GM21529 (cell line): ENCODE data around the gene DSCAM.
"Not testable (repeated sequence)": the region's sequence is repeated elsewhere in the genome, so short reads cannot be mapped to it uniquely, and the experiment has no call there.

Experiments used
- ATAC-seq: cut with Tn5 transposase; IDR thresholded peaks from one replicate; pipeline ENCODE4 v1.9.1; 2021; ENCODE audit not compliant: unreplicated experiment

Gene DSCAM

DNA sequence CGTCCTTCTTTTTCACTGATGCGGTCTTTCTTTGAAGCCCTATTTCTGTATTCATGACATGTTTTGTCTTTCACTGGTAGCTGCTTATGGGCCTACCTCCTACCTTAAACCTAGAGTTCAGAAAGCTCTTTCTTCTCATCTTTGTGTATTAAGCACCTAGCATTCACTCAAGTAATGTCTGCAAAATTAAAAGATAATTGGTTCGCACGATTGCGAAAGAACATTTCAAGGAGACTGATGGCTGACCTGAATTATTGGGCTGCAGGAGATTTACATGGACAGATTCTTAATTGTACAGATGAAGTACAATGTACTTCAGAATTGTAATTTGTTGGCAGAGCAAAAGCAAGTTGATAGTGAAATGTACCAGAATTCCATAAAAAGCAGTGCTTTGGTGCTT lies 773.3 kb downstream of the DSCAM start:
- ATAC-seq = no peak

DNA sequence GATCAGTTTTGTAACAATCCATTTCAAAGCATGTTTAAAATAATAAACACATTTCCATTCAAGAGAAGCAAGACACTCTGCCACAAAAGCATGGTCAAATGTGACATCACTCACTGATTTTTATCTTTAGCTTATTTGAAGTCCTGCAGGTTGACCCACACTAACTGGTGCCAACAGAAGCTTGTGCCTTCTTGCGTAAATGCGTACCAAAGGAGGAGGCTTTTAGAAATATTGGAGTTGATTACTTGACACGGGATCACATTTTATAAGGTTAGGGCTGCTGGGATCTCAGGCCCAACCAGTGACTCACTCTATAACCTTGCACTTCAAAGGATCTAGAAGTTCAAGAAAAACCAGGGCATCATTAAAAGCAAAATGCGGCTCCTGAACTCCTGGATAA lies 776.1 kb downstream of the DSCAM start:
- ATAC-seq = no peak

DNA sequence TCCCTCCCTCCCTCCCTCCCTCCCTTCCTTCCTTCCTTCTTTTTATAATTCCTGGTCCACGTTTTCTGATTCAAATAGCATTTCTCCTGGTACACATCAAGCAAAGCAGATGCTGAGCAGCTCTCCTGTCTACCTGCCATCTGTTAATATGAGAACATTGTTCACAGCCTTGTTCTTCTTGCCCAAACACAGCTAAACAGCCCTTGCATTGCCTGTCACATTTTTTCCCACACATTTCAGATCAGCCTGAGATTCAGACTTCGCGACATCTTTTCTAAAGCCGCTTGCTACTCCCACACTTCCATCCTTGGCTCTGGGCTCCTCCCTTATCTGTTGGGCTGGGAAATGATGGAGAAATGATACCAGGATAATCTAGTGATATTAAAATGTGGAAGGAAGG lies 779.2 kb downstream of the DSCAM start:
- no peak for ATAC-seq

DNA sequence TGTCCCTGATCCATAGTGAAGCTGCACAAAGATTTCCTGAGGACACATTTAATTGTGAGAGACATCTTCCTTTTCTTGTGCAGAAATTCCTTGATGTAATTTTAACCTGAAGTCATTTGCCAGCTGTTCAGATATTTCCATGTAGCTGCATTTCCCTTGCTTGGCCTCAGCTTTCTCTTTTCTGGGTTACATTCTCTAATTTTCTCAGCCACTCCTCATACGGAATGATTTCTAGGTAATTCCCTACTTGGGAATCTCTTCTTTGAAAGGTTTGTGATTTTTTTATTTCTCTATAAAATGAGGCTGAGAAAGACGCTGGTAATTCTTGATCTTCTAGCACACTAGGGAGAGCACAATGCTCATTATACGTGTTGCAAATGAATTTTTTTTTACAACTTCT lies 780.7 kb downstream of the DSCAM start:
- ATAC-seq = no peak

DNA sequence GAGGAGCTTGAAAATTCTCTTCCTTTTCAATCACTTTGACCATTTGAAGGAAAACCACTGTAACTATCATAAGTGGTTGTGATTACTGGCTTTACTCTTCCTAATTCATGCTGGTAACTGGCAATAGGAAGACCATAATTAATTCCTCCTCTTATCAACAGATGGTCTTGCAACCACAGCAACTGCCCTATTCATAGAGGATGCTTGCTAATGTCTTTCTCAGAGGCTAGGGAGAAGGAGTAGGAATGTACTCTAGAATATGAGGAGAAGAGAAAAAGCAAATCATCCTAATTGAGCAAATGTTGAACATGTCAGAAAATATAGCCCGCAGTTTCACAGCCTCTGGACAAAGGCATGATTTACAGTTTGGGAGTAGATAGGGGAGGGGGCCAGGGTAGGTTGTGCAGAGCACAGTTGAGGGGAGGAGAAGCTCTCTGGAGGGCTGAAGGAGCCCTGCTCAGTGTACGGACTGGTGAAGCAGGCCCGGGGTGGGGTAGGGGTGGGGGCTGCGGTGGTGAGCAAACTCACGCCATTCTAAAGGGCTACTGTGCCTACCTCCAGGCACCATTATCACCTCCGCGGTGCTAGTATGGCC lies 786.8 kb downstream of the DSCAM start:
- no peak for ATAC-seq

DNA sequence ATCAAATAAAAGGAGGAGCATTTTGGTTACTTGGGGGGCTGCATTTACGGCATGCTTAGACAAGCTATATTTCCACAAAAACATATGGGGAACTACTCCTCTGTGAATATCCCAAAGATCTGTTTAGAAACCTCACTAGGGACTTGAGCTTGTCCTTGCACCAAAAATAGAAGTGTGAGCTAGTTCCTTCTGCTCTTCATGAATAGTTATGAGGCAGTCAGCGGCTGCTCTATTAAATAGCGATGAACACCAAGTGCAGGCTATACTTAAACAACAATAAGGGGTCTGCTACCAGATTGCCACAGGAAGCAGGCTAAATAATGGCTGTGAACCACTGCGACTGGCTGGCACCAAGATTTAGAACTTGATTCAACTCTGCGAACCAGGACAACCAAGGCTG lies 789.6 kb downstream of the DSCAM start:
- no peak for ATAC-seq

DNA sequence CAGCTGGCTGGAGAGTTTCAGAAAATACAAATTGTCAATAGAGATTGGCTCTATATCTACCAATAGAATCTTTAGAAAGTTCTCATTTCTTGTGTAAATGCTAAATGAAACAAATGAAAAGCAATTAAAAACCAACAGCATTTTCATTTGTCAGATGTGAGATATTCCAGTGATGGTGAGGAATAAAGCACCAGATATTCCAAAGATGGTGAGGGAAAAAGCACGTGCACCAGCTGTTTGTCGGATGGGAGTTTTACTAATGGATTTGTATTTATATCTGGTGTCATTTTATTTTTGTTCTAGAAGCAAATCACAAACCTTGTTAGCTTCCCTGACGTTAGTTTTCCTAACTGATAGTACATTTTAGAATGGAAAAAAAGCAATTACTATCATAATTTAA lies 790.9 kb downstream of the DSCAM start:
- ATAC-seq = no peak

DNA sequence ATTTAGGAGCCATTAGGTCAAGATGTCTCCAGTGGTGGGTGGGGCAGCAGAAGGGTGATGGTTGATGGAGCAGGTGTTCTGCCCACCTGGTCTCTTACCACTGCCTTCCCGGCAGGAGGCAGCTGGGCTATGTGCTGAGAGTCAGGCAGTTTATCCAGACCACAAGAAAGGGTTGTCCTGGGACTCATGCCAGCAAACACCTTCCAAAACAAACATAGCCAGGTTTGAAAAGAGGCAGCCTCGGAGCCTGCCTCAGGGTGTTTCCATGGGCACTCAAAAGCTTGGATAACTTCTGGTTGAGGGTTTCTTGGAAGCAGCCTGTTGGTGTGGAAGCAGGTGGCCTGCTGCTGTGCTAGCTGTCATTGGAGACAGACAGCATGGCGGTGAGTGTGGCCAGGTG lies 792.6 kb downstream of the DSCAM start:
- ATAC-seq = no peak

DNA sequence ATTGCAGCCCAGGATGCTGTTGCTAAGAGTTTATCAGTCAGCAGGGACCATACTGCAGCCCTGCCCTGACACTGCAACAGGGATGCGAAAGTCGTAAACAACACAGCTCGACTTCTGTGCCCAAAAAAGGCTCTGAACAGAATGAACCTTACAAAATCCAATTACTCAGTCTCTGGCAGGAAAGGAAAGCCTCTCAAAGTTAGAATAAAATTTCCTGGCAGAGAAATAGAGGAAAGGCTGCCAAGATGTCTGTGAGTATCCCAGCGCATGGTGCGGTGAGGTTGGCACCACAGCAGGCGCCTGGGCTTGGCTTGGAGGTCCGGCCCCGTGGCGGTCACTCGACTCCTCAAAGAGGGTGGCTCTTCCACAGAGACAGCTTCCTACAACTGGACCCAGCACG lies 794.0 kb downstream of the DSCAM start:
- ATAC-seq = no peak

DNA sequence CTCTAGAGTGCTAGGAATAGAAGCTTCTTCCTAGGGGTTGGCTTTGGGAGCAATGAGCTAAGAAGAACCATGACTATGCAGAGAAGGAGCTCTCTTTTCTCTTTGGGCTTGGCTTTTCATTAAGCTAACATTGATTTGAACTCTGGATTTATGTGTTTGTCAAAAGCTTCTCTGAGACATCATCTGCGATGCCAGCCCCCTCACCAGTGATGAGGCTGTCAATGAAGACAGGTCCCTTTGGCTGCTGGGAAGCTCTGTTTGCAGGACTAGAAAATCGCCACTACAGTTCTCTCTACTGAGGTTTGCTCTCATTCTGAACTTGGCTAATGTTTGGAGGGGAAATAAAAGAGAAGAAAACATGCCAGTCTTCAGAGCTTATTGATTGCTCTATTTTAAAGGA lies 794.7 kb downstream of the DSCAM start:
- ATAC-seq = no peak

DNA sequence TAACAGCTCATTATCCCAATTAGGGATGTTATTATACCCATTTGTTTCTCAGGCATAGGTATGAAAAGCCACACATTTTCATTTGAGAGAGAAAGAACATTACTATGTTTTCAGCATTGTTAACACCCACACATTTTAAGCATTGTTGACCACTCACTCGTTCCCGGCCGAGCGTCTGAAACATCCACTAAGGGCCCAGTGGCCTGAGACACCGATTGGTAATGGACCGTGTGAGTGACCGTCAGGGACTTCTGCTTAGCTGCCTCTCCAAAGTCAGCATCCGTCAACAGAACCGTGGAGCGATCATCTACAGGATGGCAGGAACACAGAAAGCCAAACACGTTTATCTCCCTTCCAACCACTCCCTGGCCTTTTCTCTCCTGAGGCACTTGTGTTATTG lies 795.2 kb downstream of the DSCAM start:
- ATAC-seq = no peak

DNA sequence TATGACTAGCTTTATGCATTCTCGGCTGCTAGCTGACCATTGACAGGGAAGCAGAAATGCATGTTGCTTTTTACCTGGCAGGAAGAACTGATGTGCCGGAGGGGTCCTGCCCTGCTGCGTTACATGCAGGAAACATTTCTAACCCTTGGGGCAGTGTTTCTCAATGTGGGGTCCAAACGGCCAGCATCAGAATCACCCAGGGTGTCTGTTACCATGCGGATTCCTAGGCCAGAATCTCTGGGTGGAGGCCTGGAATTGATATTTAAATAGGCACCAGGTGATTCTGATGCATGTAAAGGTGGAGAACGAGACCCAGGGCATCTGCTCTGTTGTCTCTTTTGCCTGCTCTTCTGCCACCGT lies 797.0 kb downstream of the DSCAM start:
- no peak for ATAC-seq

DNA sequence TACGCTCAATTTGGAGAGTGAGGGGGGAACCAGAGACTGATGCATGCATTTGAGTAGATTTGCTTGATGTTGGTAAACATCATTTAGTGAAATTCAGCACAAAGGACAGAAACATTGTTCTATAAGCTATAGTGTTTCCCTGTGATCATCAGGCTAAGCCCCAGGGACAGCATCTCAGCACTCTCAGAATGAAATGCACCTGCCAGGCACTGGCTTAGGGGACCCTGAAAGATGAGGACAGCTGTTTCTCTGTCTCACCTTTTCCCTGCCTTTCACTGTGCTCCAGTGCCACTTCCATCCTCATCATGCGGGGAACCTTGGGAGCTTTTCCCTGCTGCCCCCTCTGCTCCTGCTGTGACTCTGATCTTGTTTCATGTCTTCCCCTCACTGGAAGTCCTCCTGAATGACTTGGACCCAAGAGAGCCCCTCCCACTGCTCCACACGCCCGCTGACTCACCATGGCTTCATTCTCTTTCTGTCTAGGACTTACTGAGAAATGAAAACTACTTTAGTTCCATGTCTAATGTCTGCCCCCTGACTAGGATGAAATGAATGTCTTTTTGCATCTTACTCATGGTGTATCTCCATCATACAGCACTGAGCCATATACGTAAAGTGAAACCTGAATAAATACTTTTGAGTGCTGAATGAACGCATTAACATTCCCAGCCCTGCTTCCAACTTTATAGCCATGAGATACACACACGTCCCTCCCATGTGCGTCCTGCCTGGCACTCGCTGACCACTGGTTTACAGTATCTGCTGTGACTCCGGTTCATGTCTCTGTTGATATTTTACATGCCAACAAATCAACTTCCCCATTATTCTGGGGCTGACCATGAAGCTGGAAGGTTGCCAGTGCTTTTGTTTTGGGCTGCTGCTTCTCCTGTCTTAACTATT lies 797.7 kb downstream of the DSCAM start:
- ATAC-seq = no peak

DNA sequence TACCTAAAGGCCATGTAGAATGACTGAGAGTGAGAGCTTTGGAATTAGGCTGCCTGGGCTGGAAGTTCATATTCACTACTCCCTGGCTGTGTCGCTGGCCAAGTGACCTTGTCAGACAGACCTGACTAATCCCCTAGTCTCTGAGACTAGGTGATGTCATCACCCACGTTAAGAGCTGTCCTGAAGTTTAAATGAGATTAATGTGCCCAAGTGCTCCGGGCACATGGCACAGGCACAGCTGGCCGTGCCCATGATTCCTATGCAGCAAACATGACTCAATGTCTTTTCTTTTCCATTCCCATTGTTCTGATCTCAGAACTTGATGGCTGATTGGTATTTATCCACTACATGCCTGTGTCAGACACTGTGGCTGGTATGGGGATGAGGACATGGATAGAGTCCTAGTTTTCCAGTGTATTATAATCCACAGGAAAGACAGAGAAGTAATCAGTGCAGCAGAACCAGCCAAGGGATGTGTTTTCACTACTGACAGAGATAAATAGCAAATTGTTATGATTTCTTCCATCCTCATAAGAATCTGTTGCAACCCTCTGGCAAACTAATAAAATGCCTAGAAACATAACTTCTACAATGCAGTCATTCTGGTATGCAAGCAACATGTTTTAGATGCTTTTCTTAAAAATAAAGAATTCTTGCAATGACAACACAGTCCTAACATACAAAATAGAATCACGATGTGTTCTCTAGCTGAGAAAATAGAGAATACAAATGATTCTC lies 798.8 kb downstream of the DSCAM start:
- ATAC-seq = no peak

DNA sequence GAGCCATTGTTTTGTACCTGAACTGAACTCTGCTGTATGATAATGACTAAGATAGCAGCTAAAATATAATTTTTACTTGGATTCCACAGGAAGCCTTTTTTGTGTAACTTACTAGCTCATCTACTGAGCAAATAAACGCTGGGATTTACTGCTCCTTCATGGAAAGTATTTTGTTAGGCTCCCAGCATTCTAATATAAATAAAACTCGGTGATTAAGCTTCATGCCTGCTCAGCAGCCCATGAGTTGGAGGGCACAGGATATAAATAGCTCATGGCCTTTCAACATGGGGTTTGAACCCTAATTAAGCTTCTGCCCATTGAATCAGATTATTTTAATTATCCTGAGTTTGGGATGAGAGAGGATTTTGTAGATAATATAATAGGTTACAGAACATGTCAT lies 799.7 kb downstream of the DSCAM start:
- no peak for ATAC-seq

DNA sequence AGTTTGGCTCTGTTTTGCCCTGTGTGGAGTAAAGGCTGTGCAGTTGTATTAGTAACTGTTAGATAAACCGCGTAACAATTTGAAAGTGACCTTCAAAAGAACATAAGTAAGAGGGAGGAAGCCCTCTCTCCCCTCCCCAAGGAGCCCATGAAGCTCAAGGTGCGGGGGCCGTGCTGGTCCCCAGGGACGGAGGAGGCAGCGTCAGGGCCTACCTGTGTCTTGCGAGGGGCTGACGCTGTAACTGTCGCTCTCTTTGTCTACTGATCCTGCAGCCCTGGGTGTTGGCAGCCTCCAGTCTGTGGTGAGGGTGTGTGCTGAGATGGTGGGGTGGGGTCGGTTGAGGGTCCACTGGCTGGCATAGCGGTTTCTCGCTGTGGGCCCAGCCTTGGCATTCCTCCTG lies 803.1 kb downstream of the DSCAM start:
- ATAC-seq = no peak

DNA sequence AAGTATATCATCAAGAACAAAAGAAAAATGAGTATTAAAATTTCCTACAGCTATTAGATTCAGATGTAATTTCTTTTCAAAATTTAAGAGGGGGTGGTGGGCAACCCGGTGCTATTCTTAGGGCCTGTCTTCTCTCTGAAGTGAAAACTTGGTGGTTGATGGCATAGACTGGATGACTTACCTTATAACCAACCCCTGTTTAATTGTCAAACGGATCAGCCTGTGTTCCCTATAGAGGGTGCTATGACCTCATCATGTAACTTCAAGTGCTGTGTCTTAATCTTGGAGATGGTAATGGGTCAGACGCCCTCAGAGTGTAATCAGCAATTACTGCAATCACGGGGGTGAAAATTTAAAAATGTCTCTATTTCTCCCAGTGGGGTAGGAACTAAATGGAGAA lies 803.5 kb downstream of the DSCAM start:
- ATAC-seq = no peak

DNA sequence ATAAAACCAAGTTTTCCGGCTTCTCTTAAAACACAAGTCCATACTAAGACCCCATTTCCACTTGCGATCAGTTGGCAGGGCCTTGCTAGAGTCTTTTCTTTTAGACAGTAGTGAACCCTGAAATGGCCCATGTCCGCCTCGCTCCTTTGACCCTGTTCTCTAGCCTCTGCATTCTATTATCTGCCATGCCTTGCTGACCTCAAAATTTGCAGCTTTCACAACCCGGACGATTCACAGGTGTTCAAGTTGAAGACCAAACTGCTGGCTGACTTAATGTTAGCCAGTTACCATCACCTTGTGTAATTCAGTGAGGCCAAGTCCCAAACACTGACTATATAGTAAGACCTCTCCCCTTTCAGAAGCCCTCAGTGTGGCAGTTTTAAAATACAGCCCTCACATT lies 805.5 kb downstream of the DSCAM start:
- no peak for ATAC-seq

DNA sequence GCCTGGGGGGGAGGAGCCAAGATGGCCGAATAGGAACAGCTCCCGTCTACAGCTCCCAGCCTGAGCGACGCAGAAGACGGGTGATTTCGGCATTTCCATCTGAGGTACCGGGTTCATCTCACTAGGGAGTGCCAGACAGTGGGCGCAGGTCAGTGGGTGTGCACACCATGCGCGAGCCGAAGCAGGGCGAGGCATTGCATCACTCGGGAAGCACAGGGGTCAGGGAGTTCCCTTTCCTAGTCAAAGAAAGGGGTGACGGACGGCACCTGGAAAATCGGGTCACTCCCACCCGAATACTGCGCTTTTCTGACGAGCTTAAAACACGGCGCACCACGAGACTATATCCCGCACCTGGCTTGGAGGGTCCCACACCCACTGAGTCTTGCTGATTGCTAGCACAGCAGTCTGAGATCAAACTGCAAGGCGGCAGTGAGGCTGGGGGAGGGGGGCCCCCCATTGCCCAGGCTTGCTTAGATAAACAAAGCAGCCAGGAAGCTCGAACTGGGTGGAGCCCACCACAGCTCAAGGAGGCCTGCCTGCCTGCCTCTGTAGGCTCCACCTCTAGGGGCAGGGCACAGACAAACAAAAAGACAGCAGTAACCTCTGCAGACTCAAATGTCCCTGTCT lies 813.7 kb downstream of the DSCAM start:
- not testable (repeated sequence) for ATAC-seq

DNA sequence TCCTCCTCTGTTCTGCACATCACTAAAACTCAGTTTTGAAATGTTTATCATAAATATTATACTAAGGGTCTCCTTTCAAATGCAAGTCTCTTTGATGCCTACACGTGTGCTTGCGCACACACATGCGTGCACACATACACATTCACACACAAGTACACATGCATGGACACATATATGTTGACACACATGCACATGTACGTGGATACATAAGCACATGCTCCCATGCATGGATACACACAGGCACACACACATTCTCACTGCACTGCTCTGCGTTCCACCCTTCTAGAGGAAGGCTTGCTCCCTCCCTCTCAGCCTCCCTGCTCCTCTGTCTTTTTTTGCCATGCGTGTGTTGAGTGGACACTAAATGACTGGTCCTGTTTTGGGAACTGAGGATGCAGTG lies 817.1 kb downstream of the DSCAM start:
- ATAC-seq = no peak

DNA sequence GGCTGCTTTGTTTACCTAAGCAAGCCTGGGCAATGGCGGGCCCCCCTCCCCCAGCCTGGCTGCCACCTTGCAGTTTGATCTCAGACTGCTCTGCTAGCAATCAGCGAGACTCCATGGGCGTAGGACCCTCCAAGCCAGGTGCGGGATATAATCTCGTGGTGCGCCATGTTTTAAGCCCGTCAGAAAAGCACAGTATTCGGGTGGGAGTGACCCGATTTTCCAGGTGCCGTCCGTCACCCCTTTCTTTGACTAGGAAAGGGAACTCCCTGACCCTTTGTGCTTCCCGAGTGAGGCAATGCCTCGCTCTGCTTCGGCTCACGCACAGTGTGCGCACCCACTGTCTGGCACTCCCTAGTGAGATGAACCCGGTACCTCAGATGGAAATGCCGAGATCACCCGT lies 818.6 kb downstream of the DSCAM start:
- not testable (repeated sequence) for ATAC-seq
